ENCODE data around the gene SPNS2. TPM values are rescaled to one million over a fixed set of nuclear protein-coding genes. Genes with fewer than 3 reads are reported as not detected.
"Not testable (repeated sequence)": the region's sequence is repeated elsewhere in the genome, so short reads cannot be mapped to it uniquely, and the experiment has no call there.

SPNS2 gene
- total RNA-seq, 4 donors from 2014 or later: 5.4 to 49.8 (median 23.4) TPM

GRCh38 chr17:4576729-4577322 lies 78.1 kb downstream of the SPNS2 start:
- Histone ChIP-seq H3K4me3 (no peak overlapping the region), H3K4me1 (no peaks in the 10 kb centered on the region), H3K27ac (no peak overlapping the region), H3K9me3 (no peaks in the 10 kb centered on the region), H3K27me3 (peaks cover 0 to 24% of the 10 kb centered on the region in 2 donors), H3K36me3 (no peaks in the 10 kb centered on the region)
- WGBS, 2 donors: 37 to 47% methylated on average over 11 to 15 of the region's 18 CpGs
- DNase-seq (ENCODE audit: low spot score in 2 of 2): no peak
- TF ChIP-seq POLR2A (IDR thresholded peaks at IDR 0.05): no peak
- TF ChIP-seq EP300 (IDR thresholded peaks at IDR 0.05): no peak
- TF ChIP-seq CTCF (IDR thresholded peaks at IDR 0.05): no peak

- Histone ChIP-seq H3K9me3 (no peaks in the 10 kb centered on the region), H3K36me3 (no peaks in the 10 kb centered on the region), H3K4me1 (no peaks in the 10 kb centered on the region), H3K27ac (no peak overlapping the region), H3K4me3 (no peak overlapping the region), H3K27me3 (peaks cover 0 to 31% of the 10 kb centered on the region in 2 donors)
- 72 to 83% methylated on average over 8 of the region's 8 CpGs for WGBS, 2 donors
- no peak for TF ChIP-seq EP300 (IDR thresholded peaks at IDR 0.05)
- no peak for TF ChIP-seq POLR2A (IDR thresholded peaks at IDR 0.05)
- TF ChIP-seq CTCF (IDR thresholded peaks at IDR 0.05): no peak
- DNase-seq (ENCODE audit: low spot score in 2 of 2): no peak
Observed at GRCh38 chr17:4577386-4577993, 78.8 kb downstream of the SPNS2 start.

GRCh38 chr17:4578349-4578748 lies 79.7 kb downstream of the SPNS2 start:
- WGBS, 2 donors: 85 to 96% methylated on average over 10 of the region's 24 CpGs
- not testable (repeated sequence) for DNase-seq (ENCODE audit: low spot score in 2 of 2); H3K4me1 ChIP-seq; H3K4me3 ChIP-seq; H3K36me3 ChIP-seq; H3K9me3 ChIP-seq; H3K27ac ChIP-seq
- H3K27me3 ChIP-seq: peaks cover 0 to 39% of the 10 kb centered on the region in 2 donors

- Histone ChIP-seq H3K36me3 (no peaks in the 10 kb centered on the region), H3K27ac (no peak overlapping the region), H3K4me1 (peaks cover 0 to 12% (median 4%) of the 10 kb centered on the region in 4 donors), H3K27me3 (peaks cover 0 to 49% of the 10 kb centered on the region in 2 donors), H3K9me3 (no peaks in the 10 kb centered on the region), H3K4me3 (no peak overlapping the region)
- TF ChIP-seq CTCF (IDR thresholded peaks at IDR 0.05) (no peak), POLR2A (IDR thresholded peaks at IDR 0.05) (no peak), EP300 (IDR thresholded peaks at IDR 0.05) (no peak)
- 90 to 95% methylated on average over 11 of the region's 11 CpGs for WGBS, 2 donors
- DNase-seq (ENCODE audit: low spot score in 2 of 2): no peak
Observed at GRCh38 chr17:4579678-4580077, 81.0 kb downstream of the SPNS2 start.

- no peak overlapping the region for H3K27ac ChIP-seq
- H3K27me3 ChIP-seq: peaks cover 0 to 55% of the 10 kb centered on the region in 2 donors
- H3K9me3 ChIP-seq: no peaks in the 10 kb centered on the region
- no peak overlapping the region for H3K4me3 ChIP-seq
- 47 to 66% methylated on average over 7 of the region's 7 CpGs for WGBS, 2 donors
- DNase-seq (ENCODE audit: low spot score in 2 of 2): no peak
- no peaks in the 10 kb centered on the region for H3K36me3 ChIP-seq
- H3K4me1 ChIP-seq: peaks cover 0 to 15% (median 6%) of the 10 kb centered on the region in 4 donors
- no peak for TF ChIP-seq EP300 (IDR thresholded peaks at IDR 0.05)
- TF ChIP-seq CTCF (IDR thresholded peaks at IDR 0.05): no peak
- no peak for TF ChIP-seq POLR2A (IDR thresholded peaks at IDR 0.05)
Observed at GRCh38 chr17:4580291-4580690, 81.6 kb downstream of the SPNS2 start.

Measured in tibial nerve (tissue), 4 donors.